8988T (cell line): Measurements from ENCODE around the gene TCF19.

Experiments
- DNase-seq: peaks from one replicate; pipeline ENCODE4 v3.0.0; 2011

TCF19 gene

DNA sequence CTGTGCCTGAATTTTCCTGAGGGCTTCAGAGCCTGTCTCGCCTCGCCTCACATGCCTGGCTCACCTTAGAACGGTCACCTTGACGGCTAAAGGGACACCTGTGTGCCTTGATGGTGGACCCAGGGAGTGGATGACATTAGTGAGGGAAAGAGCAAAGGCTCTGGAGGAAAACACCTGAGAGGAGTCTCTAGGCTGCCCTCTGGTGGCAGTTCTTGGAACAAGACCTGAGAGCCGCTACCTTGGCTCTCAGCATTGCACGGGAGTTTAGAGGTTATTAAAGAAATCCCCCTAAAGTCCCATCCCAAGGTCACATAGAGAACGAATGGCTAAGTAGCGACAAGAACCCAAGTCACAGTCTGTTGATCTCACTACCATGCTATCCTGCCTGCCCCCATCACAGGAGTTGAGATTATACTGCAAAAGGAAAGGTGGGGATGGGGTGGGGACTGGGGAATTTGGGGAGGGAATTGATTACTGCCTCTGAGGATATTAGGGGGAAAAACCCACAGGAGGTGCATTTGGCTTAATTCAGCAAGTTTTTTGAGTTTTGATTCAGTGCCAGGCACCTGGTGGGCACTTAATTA lies 30.2 kb upstream of the TCF19 start:
- DNase-seq, result peak; percentile 52

DNA sequence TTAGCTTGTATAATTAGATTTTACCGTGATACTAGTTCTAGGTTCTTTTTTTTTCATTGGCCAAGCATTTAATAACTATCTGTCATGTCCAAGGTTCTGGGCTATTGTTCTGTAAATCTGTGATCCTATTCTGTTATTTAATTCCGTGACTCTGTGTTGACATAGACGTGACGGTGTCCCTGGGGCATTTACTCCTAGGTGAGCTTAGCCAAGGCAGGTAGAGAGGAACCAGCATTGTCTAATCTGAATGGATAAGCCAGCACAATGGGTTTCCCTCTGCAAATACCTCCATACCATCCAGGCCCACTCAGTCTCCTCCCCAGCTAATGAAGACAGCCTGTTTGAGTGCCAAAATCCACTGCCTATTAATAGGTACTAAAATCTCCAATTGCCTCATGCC lies 29.3 kb upstream of the TCF19 start:
- DNase-seq, result no peak

DNA sequence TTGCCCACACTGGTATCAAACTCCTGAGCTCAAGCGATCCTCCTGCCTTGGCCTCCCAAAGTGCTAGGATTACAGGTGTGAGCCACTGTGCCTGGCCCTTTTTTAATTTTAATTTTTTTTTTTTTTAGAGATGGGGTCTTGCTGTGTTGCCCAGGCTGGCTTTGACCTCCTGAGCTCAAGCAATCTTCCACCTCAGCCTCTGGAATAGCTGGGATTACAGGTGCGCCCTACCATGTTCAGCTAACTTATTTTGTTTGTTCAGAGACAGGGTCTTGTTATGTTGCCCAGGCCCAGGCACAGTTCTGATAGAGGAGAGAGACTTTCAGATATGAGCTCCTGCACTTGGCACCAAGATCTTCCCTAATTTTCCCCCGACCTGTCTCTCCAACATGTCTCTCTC lies 27.6 kb upstream of the TCF19 start:
- DNase-seq, result no peak

DNA sequence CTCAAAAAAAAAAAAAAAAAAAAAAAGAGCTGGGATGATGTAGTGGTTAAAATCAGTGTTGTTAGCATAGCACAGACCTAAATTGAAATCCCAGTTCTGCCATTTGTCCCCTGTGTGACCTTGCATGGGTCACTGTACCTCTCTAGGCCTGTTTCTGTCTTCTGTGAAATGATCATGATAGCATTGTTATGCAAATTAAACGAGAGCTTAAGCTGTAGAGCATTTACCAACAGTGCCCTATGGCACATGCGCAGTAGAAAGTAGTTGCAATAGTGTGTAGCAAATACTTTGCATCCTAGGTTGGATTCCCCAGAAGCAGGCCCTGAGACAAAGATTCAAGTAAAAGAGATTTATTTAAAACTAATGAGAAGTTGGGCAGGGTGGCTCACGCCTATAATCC lies 26.8 kb upstream of the TCF19 start:
- no peak for DNase-seq

DNA sequence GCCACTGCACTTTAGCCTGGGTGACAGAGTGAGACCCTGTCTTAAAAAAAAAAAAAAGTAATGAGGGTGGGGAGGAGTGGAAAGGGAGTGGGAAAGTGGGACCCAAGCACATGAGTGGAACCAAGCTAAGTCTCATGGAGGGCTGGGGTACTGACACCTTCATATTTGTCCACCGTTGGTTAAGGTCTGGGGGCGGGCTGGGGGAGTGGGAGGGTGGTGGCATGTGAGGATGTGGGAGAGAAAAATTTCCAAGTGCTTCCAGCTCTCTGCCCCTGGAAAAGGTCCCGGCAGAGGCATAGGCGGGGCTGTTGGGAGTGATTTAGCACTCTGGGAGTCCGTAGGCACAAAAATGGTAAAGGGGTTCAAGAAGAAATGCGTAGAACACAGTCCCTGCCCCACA lies 25.6 kb upstream of the TCF19 start:
- DNase-seq, result no peak

DNA sequence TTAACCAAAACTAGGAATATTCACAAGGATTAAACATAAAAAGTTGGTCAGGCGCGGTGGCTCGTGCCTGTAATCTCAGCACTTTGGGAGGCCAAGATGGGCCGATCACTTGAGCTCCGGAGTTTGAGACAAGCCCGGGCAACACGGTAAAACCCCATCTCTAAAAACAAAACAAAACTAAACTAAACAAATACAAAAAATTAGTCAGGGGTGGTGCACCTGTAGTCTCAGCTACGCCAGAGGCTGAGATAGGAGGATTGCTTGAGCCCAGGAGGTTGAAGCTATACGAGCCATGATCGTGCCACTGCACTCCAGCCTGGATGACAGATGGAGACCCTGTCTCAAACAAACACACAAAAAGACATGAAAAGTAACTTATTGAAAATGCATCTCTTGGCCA lies 22.7 kb upstream of the TCF19 start:
- no peak for DNase-seq

DNA sequence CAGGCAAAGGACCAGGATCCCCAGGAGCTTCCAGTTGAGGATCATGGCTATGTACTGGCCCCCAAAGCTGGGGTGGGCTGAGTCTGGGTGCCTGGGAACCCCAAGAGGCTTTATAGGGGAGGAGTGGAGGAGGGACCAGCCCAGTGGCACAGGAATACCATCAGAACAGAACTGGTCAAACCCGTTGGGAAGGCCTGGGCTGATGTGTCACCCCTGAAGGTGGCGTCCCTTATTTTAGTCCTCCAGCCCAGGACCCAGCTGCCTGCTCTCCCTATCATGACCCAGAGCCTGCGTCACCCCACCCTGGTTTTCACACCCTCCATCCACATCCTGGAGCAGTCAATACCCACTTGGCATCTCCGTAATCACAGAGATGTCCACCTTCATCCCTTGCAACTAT lies 19.4 kb upstream of the TCF19 start, which contains the start of gene PSORS1C2:
TSS of gene PSORS1C2 (minus strand) at position 85 of the 400 bp plus-strand sequence. CDS start at position 45, 40 bp downstream.
- DNase-seq, result no peak

DNA sequence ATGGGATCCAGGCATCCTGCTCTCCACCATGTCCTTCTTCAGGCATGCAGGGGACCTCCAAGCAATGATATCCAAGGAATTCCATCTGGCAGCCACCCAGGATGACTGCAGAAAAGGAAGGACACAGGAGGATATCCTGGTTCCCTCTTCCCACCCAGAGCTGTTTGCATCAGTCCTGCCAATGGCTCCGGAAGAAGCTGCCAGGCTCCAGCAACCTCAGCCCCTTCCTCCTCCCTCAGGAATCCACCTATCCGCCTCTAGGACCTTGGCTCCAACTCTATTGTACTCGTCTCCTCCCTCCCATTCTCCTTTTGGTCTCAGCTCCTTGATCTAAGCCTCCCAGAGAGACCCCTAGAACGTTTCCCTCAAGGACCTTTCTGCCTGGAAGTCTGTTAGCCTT lies 18.8 kb upstream of the TCF19 start:
- peak; percentile 62 for DNase-seq

DNA sequence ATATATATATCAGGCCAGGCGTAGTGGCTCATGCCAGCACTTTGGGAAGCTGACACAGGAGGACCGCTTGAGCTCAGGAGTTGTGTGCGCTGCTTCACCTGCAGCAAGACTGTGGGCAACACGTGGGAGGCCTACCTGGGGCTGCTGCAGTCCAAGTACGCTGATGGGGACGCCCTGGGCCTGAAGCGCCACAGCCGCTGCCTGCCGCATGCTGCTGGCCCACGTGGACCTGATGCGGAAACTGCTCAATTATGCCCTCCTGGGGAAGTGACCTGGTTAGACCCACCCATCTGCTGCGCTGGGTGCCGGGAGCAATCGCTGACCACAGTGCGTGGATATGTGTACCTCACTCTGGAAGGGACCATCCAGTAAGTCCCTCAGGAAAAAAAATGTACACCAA lies 17.7 kb upstream of the TCF19 start:
- DNase-seq, result no peak

DNA sequence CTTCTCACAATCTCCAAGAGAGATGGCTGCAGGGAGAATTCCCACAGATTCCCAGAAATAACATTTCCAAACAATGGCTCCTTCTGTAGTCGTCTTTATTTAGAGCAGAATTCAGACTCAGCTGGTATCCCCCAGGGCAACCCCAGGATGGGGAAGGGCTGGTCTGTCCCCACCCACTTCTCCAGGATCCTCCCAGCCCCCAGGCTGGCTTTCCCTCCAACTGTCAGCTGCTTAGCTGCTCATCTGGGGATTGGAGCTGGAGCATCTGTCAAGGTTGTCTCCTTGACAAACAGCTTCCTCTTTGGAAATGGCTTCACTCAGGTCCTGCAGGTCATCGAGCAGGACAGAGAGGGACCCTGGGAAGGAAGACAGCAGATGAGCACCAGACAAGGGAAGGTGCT lies 16.0 kb upstream of the TCF19 start:
- no peak for DNase-seq

DNA sequence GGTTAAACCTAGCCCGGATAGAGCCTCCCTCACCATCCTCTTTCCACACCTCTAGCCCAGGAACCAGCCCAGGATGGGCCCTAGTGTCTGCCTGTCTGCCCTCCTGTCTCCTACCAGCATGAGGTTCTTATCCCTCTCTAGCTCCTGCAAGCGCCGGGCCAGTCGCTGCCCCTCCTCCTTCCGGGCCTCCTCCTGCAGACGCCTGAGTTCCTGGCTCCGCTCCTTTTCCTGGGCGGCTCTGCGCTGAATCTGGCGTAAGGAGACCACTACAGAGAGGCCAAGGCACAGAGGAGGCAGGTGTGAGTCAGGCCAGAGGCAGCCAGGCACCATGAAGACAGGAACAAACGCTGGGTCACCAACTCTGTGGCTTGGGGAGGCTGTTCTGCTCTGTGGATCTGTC lies 15.2 kb upstream of the TCF19 start:
- DNase-seq, result peak; percentile 71

DNA sequence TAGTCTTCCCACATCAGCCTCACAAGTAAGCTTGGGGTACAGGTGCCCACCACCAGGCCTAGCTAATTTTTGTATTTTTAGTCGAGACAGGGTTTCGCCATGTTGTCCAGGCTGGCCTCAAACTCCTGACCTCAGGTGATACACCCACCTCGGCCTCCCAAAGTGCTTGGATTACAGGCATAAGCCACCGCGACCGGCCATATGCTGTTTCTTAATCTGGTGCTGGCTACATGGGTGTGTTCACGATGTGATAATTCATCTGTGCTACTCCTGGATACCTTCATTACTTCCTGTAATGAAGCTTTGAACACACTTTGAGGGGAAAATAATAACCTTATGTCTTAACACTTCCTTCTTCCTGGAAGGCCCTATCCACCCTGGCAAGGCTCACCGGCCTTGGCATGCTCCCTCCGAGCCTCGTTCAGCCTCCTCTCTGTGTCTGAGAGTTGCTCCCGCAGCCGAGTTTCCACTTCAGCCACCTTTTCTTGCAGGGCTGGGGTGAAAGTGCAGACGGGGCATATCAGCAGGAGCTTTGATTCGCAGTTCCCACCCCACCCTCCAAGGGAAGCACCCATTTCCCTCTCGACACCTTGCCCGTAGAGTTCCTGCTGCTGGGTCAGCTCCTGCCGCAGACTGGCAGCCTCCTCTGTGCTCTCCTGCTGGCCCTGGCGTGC lies 14.0 kb upstream of the TCF19 start:
- no peak for DNase-seq

DNA sequence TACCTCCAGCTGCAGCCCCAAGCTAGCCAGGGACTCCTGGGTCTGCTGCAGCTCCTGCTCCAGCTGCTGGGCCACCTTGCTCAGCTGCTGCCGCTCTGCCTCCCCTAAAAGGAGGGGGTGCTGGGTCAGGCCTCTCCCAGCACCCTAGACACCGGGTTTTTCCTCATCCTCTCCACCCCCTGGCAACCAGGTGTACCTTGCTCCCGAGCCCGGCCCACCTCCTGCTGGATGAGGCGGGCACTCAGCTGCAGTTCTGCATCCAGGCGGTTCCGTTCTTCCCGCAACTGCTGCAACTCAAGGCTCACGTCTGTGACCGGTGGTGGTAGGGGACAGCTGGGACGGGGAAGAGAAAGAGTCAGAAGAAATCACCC lies 13.4 kb upstream of the TCF19 start:
- no peak for DNase-seq

DNA sequence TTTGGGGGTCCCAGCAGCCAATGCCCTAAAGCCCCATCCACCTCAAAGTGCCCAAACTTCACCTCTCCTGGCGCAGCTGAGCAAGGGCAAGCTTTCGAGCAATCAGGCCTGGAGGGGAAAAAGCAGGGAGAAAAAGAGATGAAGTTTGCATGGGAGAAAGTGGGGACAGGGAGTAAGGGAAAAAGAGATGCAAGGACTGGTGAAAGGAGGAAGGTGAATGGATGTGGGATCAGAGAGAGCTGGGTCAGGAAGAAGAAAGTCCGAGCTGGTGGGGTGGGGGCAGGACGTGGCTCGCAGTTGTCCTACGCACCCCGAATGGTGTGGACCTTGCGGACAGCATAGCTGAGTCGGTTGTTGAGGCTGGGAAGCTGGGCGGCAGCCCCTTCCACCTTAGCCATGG lies 13.0 kb upstream of the TCF19 start:
- DNase-seq, result no peak

DNA sequence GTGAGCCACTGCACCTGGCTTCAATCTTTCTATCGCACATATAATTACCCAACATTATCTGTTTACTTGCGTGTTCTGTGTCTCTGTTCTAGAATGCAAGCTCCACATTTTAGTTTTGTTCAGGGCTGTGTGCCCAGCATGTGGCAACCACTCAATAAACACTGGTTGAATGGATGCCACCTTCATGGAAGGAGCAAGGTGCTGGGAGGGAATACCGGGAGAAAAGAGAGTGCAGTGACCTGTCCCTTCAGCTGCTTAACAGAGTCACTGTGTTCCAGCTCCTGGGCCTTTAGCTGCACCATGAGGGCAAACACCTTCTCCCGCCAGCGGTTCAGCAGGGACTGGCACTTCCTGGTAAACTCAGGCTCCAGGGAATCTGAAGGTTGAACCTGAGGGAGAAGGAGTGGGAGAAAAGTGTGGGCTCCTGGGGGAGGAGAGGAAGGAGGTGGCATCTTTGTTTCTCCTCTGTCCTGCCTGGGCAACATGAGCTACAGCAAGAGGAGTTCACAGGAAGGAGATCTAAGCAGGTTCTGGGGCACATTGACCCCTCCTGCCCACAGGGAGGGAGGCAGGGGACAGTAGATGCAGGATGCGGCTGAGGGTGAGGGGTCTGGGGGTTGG lies 8.5 kb upstream of the TCF19 start:
- no peak for DNase-seq

DNA sequence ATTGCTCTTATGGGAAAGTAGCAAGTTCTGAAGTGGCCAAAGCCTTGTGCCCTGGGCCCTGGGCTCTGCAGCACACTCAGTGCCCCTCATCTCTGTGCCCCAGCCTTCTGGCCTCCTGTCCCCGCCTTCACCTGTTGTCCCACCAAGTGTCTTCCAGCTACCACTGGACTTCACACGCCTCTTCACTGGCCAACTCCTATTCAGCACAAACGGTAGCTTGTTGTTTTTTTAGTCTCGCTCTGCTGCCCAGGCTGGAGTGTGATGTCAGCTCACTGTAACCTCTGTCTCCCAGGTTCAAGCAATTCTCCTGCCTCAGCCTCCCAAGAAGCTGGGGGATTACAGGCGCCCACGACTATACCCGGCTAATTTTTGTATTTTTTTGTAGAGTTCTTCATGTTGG lies 5.6 kb upstream of the TCF19 start:
- DNase-seq, result no peak

DNA sequence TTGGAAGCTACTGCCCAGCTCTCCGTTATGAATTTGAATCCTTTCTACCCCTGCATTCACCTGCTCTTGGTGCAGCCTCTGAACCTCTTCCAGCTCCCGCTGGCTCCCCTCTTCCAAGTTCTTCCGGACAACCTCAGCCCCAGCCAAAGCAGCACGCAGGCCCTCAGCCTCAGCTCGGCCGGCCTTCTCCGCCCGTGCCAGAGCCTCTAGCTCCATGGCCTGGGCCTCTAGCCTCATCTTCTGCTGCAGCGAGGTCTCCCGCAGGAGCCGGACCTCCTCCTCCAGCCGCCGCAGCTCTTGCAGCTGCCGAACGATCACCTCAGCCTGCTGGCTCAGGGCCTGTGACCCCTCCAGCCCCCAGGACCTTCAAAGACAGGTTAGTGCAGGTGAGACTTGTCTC lies 4.0 kb upstream of the TCF19 start:
- no peak for DNase-seq

DNA sequence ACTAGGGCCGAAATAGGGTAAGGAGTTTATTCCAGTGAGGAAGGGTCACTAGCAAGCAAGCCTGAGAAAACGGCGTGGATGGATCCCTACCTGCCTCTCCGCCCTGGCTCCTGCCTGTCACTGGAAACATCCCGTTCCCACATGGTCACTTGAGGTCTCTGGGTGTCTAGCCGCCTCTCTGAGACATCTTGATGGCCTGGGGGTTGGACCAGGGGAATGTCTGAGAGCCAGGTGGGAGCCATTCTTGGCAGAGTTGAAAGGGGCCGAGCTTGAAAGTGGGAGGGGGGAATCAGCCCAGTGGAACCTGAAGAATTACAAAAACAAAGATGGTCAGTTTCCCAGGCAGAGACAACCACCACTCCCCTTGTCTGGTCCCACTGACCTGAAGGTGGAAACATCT lies 1.7 kb upstream of the TCF19 start:
- no peak for DNase-seq

DNA sequence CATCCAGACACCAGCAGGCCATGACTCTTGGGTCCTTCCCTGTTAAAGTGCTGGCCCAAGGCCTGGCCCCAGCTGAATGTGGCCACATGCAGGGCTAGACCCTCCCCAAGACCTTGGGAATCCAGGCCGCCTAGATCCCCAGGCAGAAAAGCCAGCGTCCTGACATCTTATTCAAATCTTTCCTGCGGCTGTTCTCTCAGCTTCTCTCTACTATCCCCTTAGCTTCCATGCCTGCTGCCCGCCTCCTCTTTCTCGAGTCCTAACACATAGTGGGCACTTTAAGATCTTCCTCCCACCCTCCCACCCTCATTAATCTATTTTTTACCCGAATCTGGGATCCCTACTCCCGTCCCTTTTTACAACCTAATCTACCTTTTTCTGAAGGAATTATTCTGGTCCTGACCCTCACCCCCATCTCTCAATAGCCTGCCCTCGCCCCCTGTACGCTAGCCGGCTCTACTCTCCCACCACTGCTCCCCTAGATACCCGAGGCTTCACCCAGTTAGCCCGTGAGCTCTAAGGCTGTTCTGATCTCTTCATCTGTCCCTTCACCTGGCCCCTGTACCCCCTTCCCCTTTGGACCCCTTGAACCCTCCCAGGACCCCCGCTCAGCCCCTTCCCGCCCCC lies 763 bp upstream of the TCF19 start, which contains the start of gene CCHCR1:
TSS of gene CCHCR1 (minus strand) at position 290 of the 627 bp plus-strand sequence. CDS start at position 88, 202 bp downstream.
- DNase-seq, result no peak

DNA sequence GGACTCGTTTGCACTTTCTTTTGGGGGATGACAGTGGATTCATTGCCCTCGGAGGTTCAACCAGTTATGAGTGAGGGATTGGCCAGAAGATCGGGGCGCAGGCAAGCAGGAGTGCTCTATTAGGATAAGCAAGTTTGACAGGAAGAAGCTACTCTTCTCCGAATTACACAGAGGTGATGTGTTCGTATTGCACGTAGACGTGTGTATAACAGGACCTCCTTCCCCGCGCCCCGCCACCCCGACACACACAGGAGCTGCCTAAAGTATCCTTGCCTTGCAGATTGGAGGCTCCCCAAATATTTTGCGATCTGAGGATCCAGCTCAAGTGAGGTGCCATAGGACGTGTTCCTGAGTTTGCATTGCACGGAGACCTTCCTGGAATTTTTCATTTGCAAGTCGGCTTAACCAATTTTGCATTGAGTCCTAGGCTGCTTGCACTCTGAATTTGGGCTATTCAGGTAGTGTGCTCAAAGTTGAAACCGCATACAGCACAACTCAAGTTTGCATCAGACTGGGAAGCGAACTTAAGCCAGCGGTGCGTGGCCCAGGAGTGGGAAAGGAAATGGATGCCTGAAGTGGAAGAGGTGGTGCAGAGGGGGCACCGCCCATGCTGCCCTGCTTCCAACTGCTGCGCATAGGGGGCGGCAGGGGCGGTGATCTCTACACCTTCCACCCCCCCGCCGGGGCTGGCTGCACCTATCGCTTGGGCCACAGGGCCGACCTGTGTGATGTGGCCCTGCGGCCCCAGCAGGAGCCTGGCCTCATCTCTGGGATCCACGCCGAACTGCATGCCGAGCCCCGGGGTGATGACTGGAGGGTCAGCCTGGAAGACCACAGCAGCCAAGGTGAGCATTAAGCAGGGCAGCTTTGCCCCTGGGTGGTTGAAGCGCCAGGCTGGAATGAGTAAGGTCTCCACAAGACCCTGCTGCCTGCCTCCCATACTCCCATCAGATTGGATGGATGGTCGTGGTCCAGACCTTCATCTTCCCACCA lies 770 bp downstream of the TCF19 start:
- DNase-seq, result peak; percentile 65

DNA sequence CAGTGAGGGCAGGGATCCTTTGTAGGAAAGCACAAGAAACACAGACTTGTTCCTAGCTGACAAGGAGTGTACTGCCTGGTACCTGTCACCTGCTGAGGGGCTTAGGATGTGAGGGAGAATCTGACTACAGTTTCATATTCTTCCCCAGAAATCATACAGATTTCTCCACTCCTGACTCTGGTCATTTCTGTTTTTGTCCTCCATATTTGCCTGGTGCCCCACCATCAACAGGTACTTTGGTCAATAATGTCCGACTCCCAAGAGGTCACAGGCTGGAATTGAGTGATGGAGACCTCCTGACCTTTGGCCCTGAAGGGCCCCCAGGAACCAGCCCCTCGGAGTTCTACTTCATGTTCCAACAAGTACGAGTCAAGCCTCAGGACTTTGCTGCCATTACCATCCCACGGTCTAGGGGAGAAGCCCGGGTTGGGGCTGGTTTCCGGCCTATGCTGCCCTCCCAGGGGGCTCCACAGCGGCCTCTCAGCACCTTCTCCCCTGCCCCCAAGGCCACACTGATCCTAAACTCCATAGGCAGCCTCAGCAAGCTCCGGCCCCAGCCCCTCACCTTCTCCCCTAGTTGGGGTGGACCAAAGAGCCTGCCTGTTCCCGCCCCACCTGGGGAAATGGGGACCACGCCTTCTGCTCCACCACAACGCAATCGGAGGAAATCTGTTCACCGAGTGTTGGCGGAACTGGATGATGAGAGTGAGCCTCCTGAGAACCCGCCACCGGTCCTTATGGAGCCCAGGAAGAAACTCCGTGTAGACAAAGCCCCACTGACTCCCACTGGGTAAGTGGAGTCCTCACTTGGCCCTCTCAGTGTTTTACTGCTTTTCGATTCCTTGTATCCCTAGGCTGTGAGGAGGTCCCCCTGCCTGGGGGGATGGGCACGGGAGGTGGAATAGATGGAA lies 3.1 kb downstream of the TCF19 start:
- no peak for DNase-seq
